ENCODE measurements around the gene RGS7. TPM values are rescaled to one million over a fixed set of nuclear protein-coding genes. Genes with fewer than 3 reads are reported as not detected.
"Not testable (repeated sequence)": the region's sequence is repeated elsewhere in the genome, so short reads cannot be mapped to it uniquely, and the experiment has no call there.

RGS7 gene
- total RNA-seq, 1 donor: not detected

DNA sequence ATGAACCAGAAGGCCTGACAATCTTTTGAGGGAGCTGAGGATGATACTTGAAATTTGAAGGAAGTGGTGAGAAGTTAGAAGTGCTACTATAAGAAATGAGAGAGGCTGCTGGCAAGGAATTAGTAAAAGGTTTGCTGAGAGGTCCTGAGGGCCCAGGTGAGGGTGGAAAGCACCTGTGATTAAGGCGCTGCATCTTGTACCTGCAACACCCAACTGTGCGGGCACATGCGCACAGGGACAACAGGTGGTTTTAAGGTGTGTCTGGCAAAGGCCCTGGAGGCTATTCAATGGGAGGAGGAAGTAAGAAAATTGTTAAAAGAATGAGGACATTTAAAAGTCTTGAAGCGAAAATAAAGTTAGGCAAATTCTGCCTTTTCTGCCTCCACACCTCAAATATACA lies 349.3 kb downstream of the RGS7 start:
- DNase-seq (ENCODE audit: low read depth in 2 of 3, low spot score in 2 of 3): no peak

DNA sequence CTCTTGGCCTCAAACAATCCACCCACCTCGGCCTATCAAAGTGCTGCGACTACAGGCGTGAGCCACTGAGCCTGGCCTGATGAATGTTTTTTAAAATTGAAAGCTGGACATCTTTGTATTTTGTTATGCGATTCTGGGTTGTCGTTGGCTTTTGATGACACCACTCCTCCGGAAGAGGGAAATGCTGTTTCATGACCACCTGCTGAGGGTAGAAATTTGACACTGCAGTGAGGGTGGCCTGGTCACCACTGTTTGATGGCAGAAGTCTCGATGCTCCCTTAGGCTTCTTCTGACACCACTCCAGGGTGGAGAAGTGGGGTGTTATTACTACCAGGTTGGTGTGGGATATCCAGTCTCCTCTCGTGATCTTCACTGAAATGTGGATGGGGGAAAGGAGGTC lies 357.2 kb downstream of the RGS7 start:
- DNase-seq (ENCODE audit: low read depth in 2 of 3, low spot score in 2 of 3): no peak

- DNase-seq (ENCODE audit: low read depth in 2 of 3, low spot score in 2 of 3): no peak
These were observed 358.5 kb downstream of the RGS7 start for GRCh38 chr1:240998441-240999015.

DNA sequence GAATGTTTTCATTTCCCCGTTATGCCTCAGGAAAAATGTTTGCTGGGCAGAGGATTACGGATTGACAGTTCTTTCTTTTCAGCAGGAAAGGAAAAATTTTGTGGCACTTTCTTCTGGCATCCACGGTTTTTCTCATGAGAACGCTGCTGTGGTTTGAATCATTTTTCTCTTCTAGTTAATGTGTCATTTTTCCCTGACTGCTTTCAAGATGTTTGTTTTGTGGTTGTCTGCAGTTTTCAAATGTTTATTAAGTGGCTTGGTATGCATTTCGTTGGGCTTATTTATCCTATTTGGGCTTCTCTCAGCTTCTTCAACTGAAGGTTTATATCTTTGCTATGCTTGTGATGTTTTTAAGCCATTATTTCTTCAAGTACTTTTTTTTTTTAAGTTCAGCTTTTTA lies 359.0 kb downstream of the RGS7 start:
- no peak for DNase-seq (ENCODE audit: low read depth in 2 of 3, low spot score in 2 of 3)

GRCh38 chr1:240993004-240993403 lies 364.0 kb downstream of the RGS7 start:
- no peak for DNase-seq (ENCODE audit: low read depth in 2 of 3, low spot score in 2 of 3)

GRCh38 chr1:240991230-240991629 lies 365.8 kb downstream of the RGS7 start:
- DNase-seq (ENCODE audit: low read depth in 2 of 3, low spot score in 2 of 3): no peak

DNA sequence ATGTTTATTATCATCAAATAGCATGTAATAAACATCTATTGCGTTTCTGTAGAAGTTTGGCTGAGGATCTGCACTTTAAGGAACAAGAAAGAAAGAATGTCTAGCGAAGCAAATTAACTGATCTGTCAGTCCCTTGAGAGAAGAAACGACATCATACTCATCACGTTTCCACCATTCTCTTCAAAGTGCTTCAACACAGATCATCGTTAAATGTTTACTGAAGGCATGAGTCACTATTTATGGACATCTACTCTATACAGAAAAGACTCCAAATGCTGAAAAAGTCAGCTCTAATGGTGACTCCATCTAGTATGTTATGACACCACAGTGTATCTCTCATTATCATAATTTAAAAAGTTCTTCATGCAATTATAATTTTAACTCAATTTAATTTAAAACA lies 369.1 kb downstream of the RGS7 start:
- DNase-seq (ENCODE audit: low read depth in 2 of 3, low spot score in 2 of 3): no peak

DNA sequence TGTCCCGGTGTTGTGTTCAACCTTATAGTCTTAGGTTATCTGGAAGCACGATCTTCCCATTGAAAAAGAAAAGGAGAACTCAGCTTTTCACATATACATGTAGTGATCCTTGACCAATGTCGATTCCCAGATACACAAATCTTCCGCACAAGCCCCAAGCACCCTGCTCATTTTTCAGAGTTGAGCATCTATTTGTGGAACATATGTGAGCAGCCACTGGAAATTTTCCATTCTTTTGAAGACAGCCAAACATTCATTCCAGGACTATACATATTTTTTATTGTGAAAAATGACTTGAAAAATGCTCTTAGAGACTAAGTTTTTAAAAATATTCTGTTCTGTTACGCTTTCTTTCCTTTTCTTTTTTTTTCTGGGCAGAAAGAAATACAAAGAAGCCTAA lies 371.9 kb downstream of the RGS7 start:
- DNase-seq (ENCODE audit: low read depth in 2 of 3, low spot score in 2 of 3): no peak

- DNase-seq (ENCODE audit: low read depth in 2 of 3, low spot score in 2 of 3): no peak
These were observed 376.7 kb downstream of the RGS7 start for GRCh38 chr1:240980342-240980741.

DNA sequence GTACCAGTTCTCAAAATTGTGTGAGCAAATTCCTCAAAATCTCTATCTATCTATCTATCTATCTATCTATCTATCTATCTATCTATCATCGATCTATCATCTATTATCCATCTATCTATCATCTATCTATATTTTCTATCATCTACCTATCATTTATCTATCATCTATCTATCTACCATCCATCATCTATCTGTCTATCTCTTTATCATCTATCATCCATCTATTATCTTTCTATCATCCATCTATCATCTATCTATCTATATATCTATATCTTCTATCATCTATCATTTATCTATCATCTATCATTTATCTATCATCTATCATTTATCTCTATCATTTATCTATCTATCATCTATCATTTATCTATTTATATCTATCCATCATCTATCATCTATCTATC lies 380.3 kb downstream of the RGS7 start:
- no peak for DNase-seq (ENCODE audit: low read depth in 2 of 3, low spot score in 2 of 3)

- DNase-seq (ENCODE audit: low read depth in 2 of 3, low spot score in 2 of 3): no peak
These were observed 383.1 kb downstream of the RGS7 start for GRCh38 chr1:240973875-240974274.

DNA sequence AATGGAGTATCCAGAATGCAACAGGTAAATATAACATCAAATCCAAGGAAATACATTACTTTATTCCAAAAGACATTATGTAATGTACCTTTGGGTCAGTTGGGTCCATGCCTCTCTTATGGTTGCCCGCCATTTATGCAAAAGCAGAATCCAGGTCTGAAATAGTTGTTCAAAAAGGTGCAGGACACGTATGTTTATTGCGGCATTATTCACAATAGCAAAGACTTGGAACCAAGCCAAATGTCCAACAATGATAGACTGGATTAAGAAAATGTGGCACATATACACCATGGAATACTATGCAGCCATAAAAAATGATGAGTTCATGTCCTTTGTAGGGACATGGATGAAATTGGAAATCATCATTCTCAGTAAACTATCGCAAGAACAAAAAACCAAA lies 384.9 kb downstream of the RGS7 start:
- not testable (repeated sequence) for DNase-seq (ENCODE audit: low read depth in 2 of 3, low spot score in 2 of 3)

- DNase-seq (ENCODE audit: low read depth in 2 of 3, low spot score in 2 of 3): no peak
These were observed 386.8 kb downstream of the RGS7 start for GRCh38 chr1:240970253-240970652.

DNA sequence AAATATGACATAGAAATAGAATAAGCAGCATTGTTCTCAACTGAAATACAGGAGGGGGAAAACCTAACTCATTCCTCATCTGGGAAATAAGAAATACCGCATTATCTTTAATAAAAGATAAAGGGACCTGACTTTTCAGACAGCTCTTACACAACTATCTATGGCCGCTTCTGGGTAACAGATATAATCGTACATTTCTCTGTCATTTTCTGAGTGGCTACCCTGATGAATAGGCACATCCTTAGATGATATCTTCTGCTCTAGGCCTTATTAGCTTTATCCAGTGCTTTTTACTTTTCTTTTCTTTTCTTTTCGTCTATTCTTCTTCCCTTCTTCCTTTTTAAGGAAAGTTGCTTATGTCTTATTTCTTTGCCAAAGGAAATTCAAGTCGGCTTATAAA lies 388.1 kb downstream of the RGS7 start:
- DNase-seq (ENCODE audit: low read depth in 2 of 3, low spot score in 2 of 3): no peak

DNA sequence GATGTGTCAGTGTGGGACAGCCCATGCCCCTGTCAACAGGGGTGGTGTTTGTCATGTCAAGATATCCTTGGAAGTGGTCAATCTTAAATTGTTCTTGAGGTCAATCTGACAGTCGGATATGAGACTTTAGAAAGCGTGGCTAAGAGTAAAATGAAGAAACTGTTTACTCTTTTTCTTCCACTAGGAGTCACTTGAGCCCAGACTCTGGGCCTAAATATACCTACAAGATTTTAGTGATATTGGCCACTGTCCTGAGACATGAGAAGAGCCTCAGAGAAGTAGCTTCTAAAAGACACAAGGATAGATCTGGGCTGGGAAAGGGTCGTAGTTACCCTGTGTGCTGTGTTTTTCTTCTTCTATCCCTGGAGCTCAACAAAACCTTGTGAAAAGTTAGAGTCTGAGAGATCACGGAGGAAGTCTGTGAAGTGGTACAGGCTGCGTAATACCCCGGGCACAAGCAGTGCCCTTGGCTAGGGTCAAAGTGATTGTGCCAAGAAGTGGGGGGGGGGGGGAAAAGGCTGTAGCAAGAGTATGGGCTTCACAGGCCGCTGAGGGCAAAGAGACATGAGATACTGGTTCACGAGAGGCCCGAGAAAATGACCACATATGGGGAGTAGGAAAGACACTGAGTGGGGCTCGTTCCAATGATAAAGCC lies 389.8 kb downstream of the RGS7 start:
- no peak for DNase-seq (ENCODE audit: low read depth in 2 of 3, low spot score in 2 of 3)

DNA sequence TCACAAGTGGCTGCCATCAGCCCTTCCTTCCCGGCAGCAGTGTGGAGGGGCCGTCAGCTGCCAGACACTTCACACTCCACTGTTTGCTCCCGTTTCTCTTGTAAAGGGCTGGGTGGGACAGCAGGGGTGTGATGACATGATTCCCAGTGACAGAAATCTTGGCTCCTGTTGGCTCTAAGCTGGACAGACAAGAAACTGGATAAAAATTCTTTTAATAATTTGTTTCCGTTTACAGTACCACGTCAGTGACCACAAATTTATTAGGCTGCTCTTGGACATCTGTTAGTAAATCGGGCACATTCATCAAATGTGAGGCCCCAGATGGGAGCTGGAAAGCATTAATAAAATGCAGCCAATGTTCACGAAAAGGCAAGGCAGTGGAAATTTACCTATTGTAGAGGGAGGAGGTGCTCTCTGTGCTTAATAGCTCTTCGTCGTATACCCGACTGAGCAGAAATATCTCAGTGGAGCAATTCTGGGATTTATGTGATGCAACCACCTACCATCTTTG lies 391.4 kb downstream of the RGS7 start:
- DNase-seq (ENCODE audit: low read depth in 2 of 3, low spot score in 2 of 3): no peak

- no peak for DNase-seq (ENCODE audit: low read depth in 2 of 3, low spot score in 2 of 3)
These were observed 394.9 kb downstream of the RGS7 start for GRCh38 chr1:240962086-240962485.

GRCh38 chr1:240956424-240956823 lies 400.6 kb downstream of the RGS7 start:
- no peak for DNase-seq (ENCODE audit: low read depth in 2 of 3, low spot score in 2 of 3)

GRCh38 chr1:240956020-240956419 lies 401.0 kb downstream of the RGS7 start:
- DNase-seq (ENCODE audit: low read depth in 2 of 3, low spot score in 2 of 3): no peak

DNA sequence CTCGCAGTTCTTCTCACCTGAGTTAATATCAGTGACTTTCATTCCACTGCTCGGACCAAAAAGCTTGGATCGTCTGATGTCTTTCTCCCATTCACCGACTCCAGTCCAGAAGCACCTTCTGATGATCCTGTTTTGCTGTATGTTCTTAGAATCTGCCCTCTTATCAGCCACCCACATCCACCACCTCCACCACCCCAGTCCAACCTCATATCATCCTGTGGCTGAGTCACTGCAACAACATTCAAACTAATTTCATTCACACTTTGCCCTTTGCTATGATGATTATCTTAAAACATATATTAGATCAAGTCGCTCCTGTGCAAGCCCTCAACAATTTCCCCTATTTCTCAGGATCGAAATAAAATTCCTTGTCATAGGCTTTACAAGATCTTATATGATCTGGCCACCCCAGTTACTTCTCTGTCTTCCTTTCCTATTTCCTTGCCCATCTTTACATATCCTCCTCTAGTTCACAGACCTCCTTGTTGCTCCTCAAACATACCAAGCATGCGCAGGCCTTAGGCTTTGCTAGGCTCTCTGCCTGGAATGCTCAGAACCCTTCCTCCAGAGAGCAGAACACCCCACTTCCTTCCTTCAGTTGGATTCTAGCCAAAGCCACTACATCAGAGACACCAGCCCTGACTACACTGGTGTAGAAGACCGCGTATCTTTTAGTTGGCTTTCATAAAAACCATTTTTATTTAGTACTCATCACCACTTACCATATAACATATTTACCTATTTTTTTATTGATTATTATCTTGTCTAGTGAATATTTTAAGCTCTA lies 409.4 kb downstream of the RGS7 start:
- no peak for DNase-seq (ENCODE audit: low read depth in 2 of 3, low spot score in 2 of 3)

- peak in 1 of 3 donors; percentile 3 for DNase-seq (ENCODE audit: low read depth in 2 of 3, low spot score in 2 of 3)
These were observed 410.1 kb downstream of the RGS7 start for GRCh38 chr1:240946926-240947325.

- DNase-seq (ENCODE audit: low read depth in 2 of 3, low spot score in 2 of 3): no peak
These were observed 414.1 kb downstream of the RGS7 start for GRCh38 chr1:240942901-240943300.

Data from hematopoietic multipotent progenitor cell (in vitro differentiated cells).